Measurements from ENCODE around the gene DGAT2.

DNA sequence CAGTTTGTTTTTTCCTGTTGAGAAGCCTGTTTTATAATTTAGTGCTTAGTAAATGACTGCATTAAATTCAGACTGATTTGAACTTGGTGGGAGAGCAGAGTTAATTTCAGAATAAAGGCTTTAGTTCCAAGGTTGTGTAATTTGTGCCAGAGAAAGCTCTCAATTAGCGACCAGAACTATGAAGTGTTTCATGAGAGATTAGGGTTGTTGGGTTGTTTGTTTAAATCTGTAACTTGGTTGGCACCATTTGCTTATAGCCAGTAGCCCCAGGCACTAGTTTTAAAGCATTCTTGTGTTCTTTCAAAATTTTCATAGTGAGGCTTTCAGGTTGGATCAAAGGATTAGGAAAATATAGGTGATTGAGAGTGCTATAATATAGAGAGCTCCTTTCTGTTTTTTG lies 71.9 kb downstream of the DGAT2 start:
- TF ChIP-seq POLR2A (IDR thresholded peaks at IDR 0.05) (no peak), CTCF (IDR thresholded peaks at IDR 0.05) (no peak)
